Measurements from ENCODE around the gene MVK.

Gene MVK

DNA sequence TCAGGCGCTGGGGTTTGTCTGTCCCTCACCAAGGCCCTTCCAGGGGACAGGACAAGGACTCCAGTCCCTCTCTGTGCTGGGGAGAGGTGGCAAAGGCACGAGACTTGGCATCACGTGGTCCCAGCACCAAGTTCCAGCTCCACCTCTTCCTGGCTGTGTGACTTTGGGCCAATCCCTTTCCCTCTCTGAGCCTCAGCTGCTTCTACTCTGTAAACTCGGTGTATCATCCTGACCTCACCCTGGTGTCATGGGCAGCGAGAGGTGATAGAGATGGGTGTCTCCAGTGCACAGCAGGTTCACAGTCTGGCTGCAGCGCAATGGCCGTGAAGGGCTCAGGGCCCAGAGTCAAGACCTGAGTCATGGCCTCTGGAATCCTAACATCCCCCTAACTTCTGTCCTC is 54.0 kb downstream of the MVK start:
- H3K27me3 ChIP-seq (ENCODE audit: control insufficient read depth in 1 of 2, insufficient read depth in 2 of 2, low read length in 2 of 2): peaks cover 39 to 46% of the 10 kb centered on the region in 2 donors
- H3K4me1 ChIP-seq (ENCODE audit: control insufficient read depth, insufficient read depth, low read length): peaks cover 3% of the 10 kb centered on the region
- no peak overlapping the region for H3K27ac ChIP-seq (ENCODE audit: low read length)

DNA sequence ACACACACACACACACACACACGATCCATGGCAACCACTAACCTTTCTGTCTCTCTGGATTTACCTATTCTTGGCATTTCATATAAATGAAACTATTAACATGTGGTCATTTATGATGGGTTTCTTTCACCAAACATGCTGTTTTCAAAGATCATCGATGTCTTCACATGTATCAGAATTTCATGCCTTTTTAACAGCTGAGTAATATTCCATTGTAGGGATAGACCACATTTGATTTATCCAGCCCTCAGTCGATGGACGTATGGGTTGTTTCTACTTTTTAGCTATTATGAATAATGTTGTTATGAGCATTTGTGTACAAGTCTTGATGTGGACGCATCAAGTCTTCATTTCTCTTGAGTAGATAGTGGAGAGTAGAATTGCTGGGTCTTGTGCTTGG is 56.5 kb downstream of the MVK start:
- Histone ChIP-seq H3K27ac (ENCODE audit: low read length) (no peak overlapping the region), H3K27me3 (ENCODE audit: control insufficient read depth in 1 of 2, insufficient read depth in 2 of 2, low read length in 2 of 2) (peaks cover 34 to 40% of the 10 kb centered on the region in 2 donors), H3K4me1 (ENCODE audit: control insufficient read depth, insufficient read depth, low read length) (peaks cover 2% of the 10 kb centered on the region), H3K36me3 (ENCODE audit: control insufficient read depth in 2 of 2, insufficient read depth in 2 of 2, low read length in 2 of 2) (no peaks in the 10 kb centered on the region), H3K9ac (ENCODE audit: low read length in 2 of 2) (no peak overlapping the region), H3K9me3 (ENCODE audit: control insufficient read depth in 2 of 2, low read length in 2 of 2) (no peaks in the 10 kb centered on the region), H3K4me3 (ENCODE audit: low read length in 2 of 2) (no peak overlapping the region)

More for the DNA sequence above, 54.0 kb downstream of the MVK start:
- H3K36me3 ChIP-seq (ENCODE audit: control insufficient read depth in 2 of 2, insufficient read depth in 2 of 2, low read length in 2 of 2): no peaks in the 10 kb centered on the region
- no peak overlapping the region for H3K9ac ChIP-seq (ENCODE audit: low read length in 2 of 2)
- no peaks in the 10 kb centered on the region for H3K9me3 ChIP-seq (ENCODE audit: control insufficient read depth in 2 of 2, low read length in 2 of 2)
- no peak overlapping the region for H3K4me3 ChIP-seq (ENCODE audit: low read length in 2 of 2)

DNA sequence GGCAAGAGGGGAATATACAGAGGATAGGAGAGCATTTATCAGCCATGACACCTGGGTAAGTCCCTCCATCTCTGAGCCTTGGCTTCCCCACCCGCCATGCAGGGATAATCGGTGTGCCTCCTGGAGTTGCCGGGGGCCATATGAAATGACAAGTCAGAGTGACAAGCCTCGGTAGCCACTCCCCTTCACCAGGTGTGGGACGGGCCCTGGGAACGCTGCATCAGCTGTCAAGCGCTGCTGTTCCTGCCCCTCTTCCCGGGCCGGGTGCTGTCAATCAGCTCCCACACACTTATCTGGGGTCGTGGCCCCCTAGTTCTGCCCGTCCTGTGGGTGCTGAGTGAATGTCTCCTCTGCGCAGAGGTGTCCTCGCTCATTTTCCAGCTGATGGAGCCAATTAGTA is 57.2 kb downstream of the MVK start:
- no peaks in the 10 kb centered on the region for H3K4me1 ChIP-seq (ENCODE audit: control insufficient read depth, insufficient read depth, low read length)
- H3K9ac ChIP-seq (ENCODE audit: low read length in 2 of 2): no peak overlapping the region
- no peaks in the 10 kb centered on the region for H3K9me3 ChIP-seq (ENCODE audit: control insufficient read depth in 2 of 2, low read length in 2 of 2)
- H3K27me3 ChIP-seq (ENCODE audit: control insufficient read depth in 1 of 2, insufficient read depth in 2 of 2, low read length in 2 of 2): peaks cover 33 to 37% of the 10 kb centered on the region in 2 donors
- H3K4me3 ChIP-seq (ENCODE audit: low read length in 2 of 2): no peak overlapping the region
- no peak overlapping the region for H3K27ac ChIP-seq (ENCODE audit: low read length)
- no peaks in the 10 kb centered on the region for H3K36me3 ChIP-seq (ENCODE audit: control insufficient read depth in 2 of 2, insufficient read depth in 2 of 2, low read length in 2 of 2)

DNA sequence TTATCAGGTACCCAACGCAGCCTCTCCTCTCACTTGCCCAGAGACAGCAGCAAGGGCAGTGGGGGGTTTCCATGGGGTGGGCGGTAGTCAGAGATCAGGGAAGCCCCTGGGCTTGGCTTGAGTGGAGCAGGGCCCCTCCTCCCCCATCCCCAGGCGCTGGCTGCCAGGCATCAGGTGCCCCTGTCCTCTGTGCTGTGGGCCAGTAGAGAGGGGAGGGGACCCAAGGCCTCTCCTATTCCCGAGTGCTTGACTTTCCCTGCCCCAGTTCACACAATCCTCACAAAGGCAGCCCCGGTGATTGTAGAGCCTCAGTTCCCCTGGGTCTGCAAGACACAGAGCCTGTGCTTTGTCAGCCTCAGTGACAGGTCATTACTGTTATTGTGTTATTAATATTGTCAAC is 57.7 kb downstream of the MVK start:
- Histone ChIP-seq H3K27me3 (ENCODE audit: control insufficient read depth in 1 of 2, insufficient read depth in 2 of 2, low read length in 2 of 2) (peaks cover 33 to 34% of the 10 kb centered on the region in 2 donors), H3K27ac (ENCODE audit: low read length) (no peak overlapping the region)

DNA sequence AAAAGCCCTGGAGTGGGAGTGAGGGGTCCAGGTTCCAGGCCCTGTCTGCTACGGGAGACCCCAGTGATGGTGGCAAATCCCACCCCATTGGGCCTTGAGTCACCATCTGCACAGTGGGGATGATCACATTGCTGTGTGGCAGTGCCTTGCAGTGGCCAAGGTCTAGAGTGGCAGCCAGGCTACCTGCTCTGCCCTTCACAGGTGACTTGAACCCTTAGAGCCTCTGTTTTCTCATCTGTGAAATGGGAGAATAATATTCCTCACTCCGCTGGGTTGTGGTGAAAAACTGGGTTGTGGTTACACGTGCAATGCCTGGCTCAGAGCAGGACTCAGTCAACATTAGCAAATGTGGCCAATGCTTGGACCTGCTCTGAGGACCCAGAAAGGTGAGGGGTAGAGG is 58.2 kb downstream of the MVK start:
- H3K9me3 ChIP-seq (ENCODE audit: control insufficient read depth in 2 of 2, low read length in 2 of 2): no peaks in the 10 kb centered on the region
- H3K27me3 ChIP-seq (ENCODE audit: control insufficient read depth in 1 of 2, insufficient read depth in 2 of 2, low read length in 2 of 2): peaks cover 30 to 31% of the 10 kb centered on the region in 2 donors
- H3K4me3 ChIP-seq (ENCODE audit: low read length in 2 of 2): no peak overlapping the region
- H3K4me1 ChIP-seq (ENCODE audit: control insufficient read depth, insufficient read depth, low read length): no peaks in the 10 kb centered on the region
- H3K27ac ChIP-seq (ENCODE audit: low read length): no peak overlapping the region
- no peaks in the 10 kb centered on the region for H3K36me3 ChIP-seq (ENCODE audit: control insufficient read depth in 2 of 2, insufficient read depth in 2 of 2, low read length in 2 of 2)
- no peak overlapping the region for H3K9ac ChIP-seq (ENCODE audit: low read length in 2 of 2)

More for the DNA sequence above, 57.7 kb downstream of the MVK start:
- no peaks in the 10 kb centered on the region for H3K9me3 ChIP-seq (ENCODE audit: control insufficient read depth in 2 of 2, low read length in 2 of 2)
- H3K36me3 ChIP-seq (ENCODE audit: control insufficient read depth in 2 of 2, insufficient read depth in 2 of 2, low read length in 2 of 2): no peaks in the 10 kb centered on the region
- H3K4me3 ChIP-seq (ENCODE audit: low read length in 2 of 2): no peak overlapping the region
- H3K4me1 ChIP-seq (ENCODE audit: control insufficient read depth, insufficient read depth, low read length): no peaks in the 10 kb centered on the region
- H3K9ac ChIP-seq (ENCODE audit: low read length in 2 of 2): no peak overlapping the region

DNA sequence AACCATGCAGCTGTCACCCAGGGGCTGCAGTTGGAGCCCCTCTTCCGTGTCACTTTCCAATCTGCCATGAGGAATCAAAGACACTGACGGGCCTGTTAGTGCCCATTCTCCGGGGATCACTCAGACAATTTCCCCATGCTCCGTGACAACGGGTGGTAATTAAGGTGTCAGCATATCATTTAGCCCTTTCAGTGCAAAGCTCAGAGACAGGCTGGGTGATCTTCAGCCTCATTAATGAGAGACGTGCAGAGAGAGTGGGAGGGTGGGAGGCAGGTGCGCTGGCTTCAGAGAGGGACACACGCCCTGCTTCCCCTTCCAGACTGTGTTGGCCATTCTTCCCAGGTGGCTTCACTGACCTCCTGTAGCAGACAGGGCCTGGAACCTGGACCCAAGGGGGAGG is 58.7 kb downstream of the MVK start:
- Histone ChIP-seq H3K27ac (ENCODE audit: low read length) (no peak overlapping the region), H3K4me1 (ENCODE audit: control insufficient read depth, insufficient read depth, low read length) (no peaks in the 10 kb centered on the region), H3K36me3 (ENCODE audit: control insufficient read depth in 2 of 2, insufficient read depth in 2 of 2, low read length in 2 of 2) (no peaks in the 10 kb centered on the region), H3K4me3 (ENCODE audit: low read length in 2 of 2) (no peak overlapping the region), H3K9ac (ENCODE audit: low read length in 2 of 2) (no peak overlapping the region), H3K9me3 (ENCODE audit: control insufficient read depth in 2 of 2, low read length in 2 of 2) (no peaks in the 10 kb centered on the region), H3K27me3 (ENCODE audit: control insufficient read depth in 1 of 2, insufficient read depth in 2 of 2, low read length in 2 of 2) (peaks cover 29 to 31% of the 10 kb centered on the region in 2 donors)

DNA sequence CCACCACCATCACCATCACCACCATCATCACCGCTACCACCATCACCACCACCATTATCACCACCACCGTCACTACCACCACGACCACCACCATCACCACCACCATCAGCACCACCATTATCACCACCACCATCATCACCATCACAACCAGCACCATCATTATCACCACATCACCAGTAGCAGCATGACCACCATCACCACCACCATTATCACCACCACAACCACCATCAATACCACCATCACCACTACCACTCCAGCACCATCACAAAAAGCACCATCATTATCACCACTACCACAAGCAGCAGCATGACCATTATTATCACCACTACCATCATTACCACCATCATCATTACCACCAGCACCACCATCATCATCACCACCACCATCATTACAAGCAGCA is 62.1 kb downstream of the MVK start:
- Histone ChIP-seq H3K36me3 (ENCODE audit: control insufficient read depth in 2 of 2, insufficient read depth in 2 of 2, low read length in 2 of 2) (no peaks in the 10 kb centered on the region), H3K27ac (ENCODE audit: low read length) (no peak overlapping the region), H3K9me3 (ENCODE audit: control insufficient read depth in 2 of 2, low read length in 2 of 2) (no peaks in the 10 kb centered on the region), H3K9ac (ENCODE audit: low read length in 2 of 2) (no peak overlapping the region), H3K4me1 (ENCODE audit: control insufficient read depth, insufficient read depth, low read length) (no peaks in the 10 kb centered on the region), H3K4me3 (ENCODE audit: low read length in 2 of 2) (no peak overlapping the region), H3K27me3 (ENCODE audit: control insufficient read depth in 1 of 2, insufficient read depth in 2 of 2, low read length in 2 of 2) (peaks cover 16 to 19% of the 10 kb centered on the region in 2 donors)

DNA sequence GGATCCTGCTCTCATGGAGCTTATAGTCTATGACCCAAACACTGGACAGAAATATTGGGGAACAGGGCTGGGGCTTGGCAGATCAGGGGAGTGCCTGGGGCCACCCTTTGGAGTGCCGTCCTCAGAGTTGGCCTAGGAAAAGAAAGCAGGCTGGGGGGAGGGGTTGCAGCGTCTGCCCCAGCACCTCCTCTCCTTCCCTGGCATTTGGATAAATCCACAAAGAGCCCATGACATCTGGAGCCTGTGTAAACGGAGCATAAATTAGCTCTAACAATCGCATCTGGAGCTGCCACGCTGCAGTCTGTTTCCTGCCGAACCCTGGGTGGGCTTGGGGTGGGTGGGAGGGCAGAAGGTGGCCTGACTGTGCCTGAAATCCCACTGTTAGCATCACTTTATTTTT is 63.8 kb downstream of the MVK start:
- H3K9me3 ChIP-seq (ENCODE audit: control insufficient read depth in 2 of 2, low read length in 2 of 2): no peaks in the 10 kb centered on the region
- peaks cover 4 to 8% of the 10 kb centered on the region in 2 donors for H3K27me3 ChIP-seq (ENCODE audit: control insufficient read depth in 1 of 2, insufficient read depth in 2 of 2, low read length in 2 of 2)
- H3K4me1 ChIP-seq (ENCODE audit: control insufficient read depth, insufficient read depth, low read length): no peaks in the 10 kb centered on the region
- no peak overlapping the region for H3K9ac ChIP-seq (ENCODE audit: low read length in 2 of 2)
- no peak overlapping the region for H3K27ac ChIP-seq (ENCODE audit: low read length)
- H3K4me3 ChIP-seq (ENCODE audit: low read length in 2 of 2): no peak overlapping the region
- no peaks in the 10 kb centered on the region for H3K36me3 ChIP-seq (ENCODE audit: control insufficient read depth in 2 of 2, insufficient read depth in 2 of 2, low read length in 2 of 2)

DNA sequence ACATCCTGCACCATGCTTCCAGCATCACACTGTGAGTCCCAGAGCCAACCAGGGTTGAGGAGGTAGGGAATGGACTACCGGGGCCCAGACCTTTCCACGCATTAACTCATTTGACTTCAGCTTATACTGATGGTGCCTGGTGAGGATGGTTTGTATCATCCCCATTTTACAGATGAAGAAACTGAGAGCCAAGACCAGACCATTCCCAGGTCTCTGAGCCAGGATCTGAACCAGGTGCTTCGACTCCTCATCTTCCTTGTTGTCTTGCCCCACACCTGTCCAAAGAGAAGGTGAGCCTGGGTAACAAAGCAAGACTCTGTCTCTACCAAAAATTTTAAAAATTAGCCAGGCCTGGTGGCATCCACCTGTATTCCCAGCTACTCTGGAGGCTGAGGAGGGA is 64.4 kb downstream of the MVK start:
- H3K4me3 ChIP-seq (ENCODE audit: low read length in 2 of 2): no peak overlapping the region
- no peak overlapping the region for H3K27ac ChIP-seq (ENCODE audit: low read length)
- no peak overlapping the region for H3K9ac ChIP-seq (ENCODE audit: low read length in 2 of 2)
- H3K27me3 ChIP-seq (ENCODE audit: control insufficient read depth in 1 of 2, insufficient read depth in 2 of 2, low read length in 2 of 2): peaks cover 4 to 6% of the 10 kb centered on the region in 2 donors
- no peaks in the 10 kb centered on the region for H3K9me3 ChIP-seq (ENCODE audit: control insufficient read depth in 2 of 2, low read length in 2 of 2)
- H3K4me1 ChIP-seq (ENCODE audit: control insufficient read depth, insufficient read depth, low read length): no peaks in the 10 kb centered on the region
- no peaks in the 10 kb centered on the region for H3K36me3 ChIP-seq (ENCODE audit: control insufficient read depth in 2 of 2, insufficient read depth in 2 of 2, low read length in 2 of 2)

DNA sequence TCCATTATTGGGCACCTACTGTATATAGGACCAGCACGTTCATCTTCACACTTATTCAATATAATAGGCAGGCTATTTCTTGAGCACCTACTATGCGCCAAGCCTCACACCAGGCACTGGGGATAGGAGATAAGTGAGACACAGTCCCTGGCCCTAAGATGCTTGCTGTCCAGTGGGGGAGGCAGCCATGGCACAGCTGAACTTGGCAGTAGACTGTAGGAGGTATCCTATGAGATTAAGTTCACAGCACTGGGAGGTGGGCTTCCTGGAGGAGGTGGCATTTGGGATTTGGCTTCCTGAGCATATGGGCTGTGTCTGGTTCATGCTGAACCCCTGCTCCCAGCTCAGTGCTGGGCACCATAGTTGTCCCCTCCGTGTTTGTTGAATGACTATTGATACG is 65.1 kb downstream of the MVK start:
- Histone ChIP-seq H3K27ac (ENCODE audit: low read length) (no peak overlapping the region), H3K4me3 (ENCODE audit: low read length in 2 of 2) (no peak overlapping the region), H3K36me3 (ENCODE audit: control insufficient read depth in 2 of 2, insufficient read depth in 2 of 2, low read length in 2 of 2) (no peaks in the 10 kb centered on the region), H3K4me1 (ENCODE audit: control insufficient read depth, insufficient read depth, low read length) (no peaks in the 10 kb centered on the region), H3K9me3 (ENCODE audit: control insufficient read depth in 2 of 2, low read length in 2 of 2) (no peaks in the 10 kb centered on the region), H3K9ac (ENCODE audit: low read length in 2 of 2) (no peak overlapping the region), H3K27me3 (ENCODE audit: control insufficient read depth in 1 of 2, insufficient read depth in 2 of 2, low read length in 2 of 2) (peaks cover 5 to 6% of the 10 kb centered on the region in 2 donors)

DNA sequence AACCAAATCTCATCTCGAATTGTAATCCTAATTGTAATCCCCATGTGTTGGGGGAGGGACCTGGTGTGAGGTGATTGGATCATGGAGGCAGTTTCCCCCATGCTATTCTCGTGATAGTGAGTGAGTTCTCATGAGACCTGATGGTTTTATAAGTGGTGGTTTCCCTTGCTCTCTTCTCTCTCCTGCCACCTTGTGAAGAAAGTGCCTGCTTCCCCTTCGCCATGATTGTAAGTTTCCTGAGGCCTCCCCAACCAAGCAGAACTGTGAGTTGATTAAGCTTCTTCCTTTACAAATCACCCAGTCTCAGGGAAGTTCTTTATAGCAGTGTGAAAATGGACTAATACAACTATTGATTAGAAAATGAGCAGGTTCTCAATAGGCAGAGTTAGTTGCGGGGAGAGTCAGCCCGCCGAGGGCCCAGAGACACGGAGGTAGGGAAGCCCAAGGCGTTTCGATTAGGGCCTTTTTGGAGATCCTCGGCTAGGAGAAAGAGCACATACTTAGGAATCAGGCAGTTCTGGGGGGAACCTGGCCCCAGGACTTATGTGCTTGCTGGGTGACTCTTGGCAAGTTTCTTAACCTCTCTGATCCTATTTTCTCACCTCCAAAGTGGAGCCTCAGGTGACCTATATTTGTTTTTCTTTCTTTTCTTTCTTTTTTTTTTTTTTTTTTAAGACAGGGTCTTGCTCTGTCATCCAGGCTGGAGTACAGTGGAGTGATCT is 65.7 kb downstream of the MVK start:
- Histone ChIP-seq H3K9ac (ENCODE audit: low read length in 2 of 2) (no peak overlapping the region), H3K27ac (ENCODE audit: low read length) (no peak overlapping the region), H3K27me3 (ENCODE audit: control insufficient read depth in 1 of 2, insufficient read depth in 2 of 2, low read length in 2 of 2) (peaks cover 6 to 7% of the 10 kb centered on the region in 2 donors), H3K36me3 (ENCODE audit: control insufficient read depth in 2 of 2, insufficient read depth in 2 of 2, low read length in 2 of 2) (no peaks in the 10 kb centered on the region), H3K9me3 (ENCODE audit: control insufficient read depth in 2 of 2, low read length in 2 of 2) (no peaks in the 10 kb centered on the region), H3K4me1 (ENCODE audit: control insufficient read depth, insufficient read depth, low read length) (no peaks in the 10 kb centered on the region), H3K4me3 (ENCODE audit: low read length in 2 of 2) (no peak overlapping the region)

All from stomach smooth muscle (tissue), 2 donors.